Trophoblast cell (in vitro differentiated cells and primary cell): ENCODE data around the gene CENPX.

Experiments
- DNase-seq, 2 donors: peaks; one replicate each; pipeline ENCODE4 v3.0.0-alpha.2; 2016
- H2AFZ ChIP-seq: 2 replicates; pipeline ENCODE4 v1.6.1; 2013; ENCODE audit warnings: low read length, moderate library complexity, mild to moderate bottlenecking; ENCODE audit not compliant: insufficient read depth, poor library complexity
- H2AK5ac ChIP-seq: 2 replicates; pipeline ENCODE4 v1.6.1; 2013; ENCODE audit warnings: mild to moderate bottlenecking, low read length
- H2BK120ac ChIP-seq: 2 replicates; pipeline ENCODE4 v1.6.1; 2013; ENCODE audit warnings: low read length, mild to moderate bottlenecking, moderate library complexity; ENCODE audit not compliant: insufficient read depth, poor library complexity
- H2BK12ac ChIP-seq: 2 replicates; pipeline ENCODE4 v1.6.1; 2013; ENCODE audit warnings: mild to moderate bottlenecking, low read length, moderate library complexity
- H2BK5ac ChIP-seq: 2 replicates; pipeline ENCODE4 v1.6.1; 2013; ENCODE audit warnings: low read length, low read depth, moderate library complexity, mild to moderate bottlenecking; ENCODE audit not compliant: poor library complexity
- H3K14ac ChIP-seq: 2 replicates; pipeline ENCODE4 v1.6.1; 2013; ENCODE audit warnings: mild to moderate bottlenecking, low read length
- H3K18ac ChIP-seq: 2 replicates; pipeline ENCODE4 v1.6.1; 2013; ENCODE audit warnings: mild to moderate bottlenecking, low read length
- H3K23ac ChIP-seq: 2 replicates; pipeline ENCODE4 v1.6.1; 2013; ENCODE audit warnings: low read length
- H3K27ac ChIP-seq: 2 replicates; pipeline ENCODE4 v1.5.1; 2013; ENCODE audit warnings: low read depth, mild to moderate bottlenecking, inconsistent platforms, low read length, moderate library complexity
- H3K27me3 ChIP-seq: 2 replicates; pipeline ENCODE4 v1.6.1; 2013; ENCODE audit warnings: inconsistent platforms, mild to moderate bottlenecking, low read length, moderate library complexity; ENCODE audit not compliant: insufficient read depth
- H3K36me3 ChIP-seq, 2 experiments: 1 replicate in 1 of 2; 2 replicates in 1 of 2; pipeline ENCODE4 v1.6.1; 2013; ENCODE audit warnings: low read length in 2 of 2, mild to moderate bottlenecking in 2 of 2, moderate library complexity in 1 of 2; ENCODE audit not compliant: insufficient read depth in 2 of 2, control insufficient read depth in 1 of 2
- H3K4ac ChIP-seq: 2 replicates; pipeline ENCODE4 v1.6.1; 2013; ENCODE audit warnings: low read depth, mild to moderate bottlenecking, low read length, moderate library complexity
- H3K4me1 ChIP-seq, 2 experiments: 1 replicate in 1 of 2; 2 replicates in 1 of 2; pipeline ENCODE4 v1.6.1; 2013; ENCODE audit warnings: low read length in 2 of 2, mild to moderate bottlenecking in 2 of 2, moderate library complexity in 1 of 2; ENCODE audit not compliant: insufficient read depth in 2 of 2, control insufficient read depth in 1 of 2
- H3K4me2 ChIP-seq: 2 replicates; pipeline ENCODE4 v1.6.1; 2013; ENCODE audit warnings: inconsistent platforms, mild to moderate bottlenecking, low read length, moderate library complexity
- H3K4me3 ChIP-seq: 2 replicates; pipeline ENCODE4 v1.5.1; 2013; ENCODE audit warnings: mild to moderate bottlenecking, low read depth, low read length, inconsistent platforms
- H3K79me1 ChIP-seq: one replicate; pipeline ENCODE4 v1.6.1; 2013; ENCODE audit warnings: low read length
- H3K79me2 ChIP-seq: 2 replicates; pipeline ENCODE4 v1.6.1; 2013; ENCODE audit warnings: low read length, mild to moderate bottlenecking; ENCODE audit not compliant: control insufficient read depth, insufficient read depth, poor library complexity
- H3K9ac ChIP-seq: 2 replicates; pipeline ENCODE4 v1.6.1; 2013; ENCODE audit warnings: mild to moderate bottlenecking, low read length
- H3K9me3 ChIP-seq: 2 replicates; pipeline ENCODE4 v1.6.1; 2013; ENCODE audit warnings: low read depth, mild to moderate bottlenecking, control low read depth, inconsistent platforms, low read length; ENCODE audit not compliant: insufficient read depth
- H4K12ac ChIP-seq: 2 replicates; pipeline ENCODE4 v1.6.1; 2013; ENCODE audit warnings: low read depth, mild to moderate bottlenecking, low read length, moderate library complexity
- H4K8ac ChIP-seq: 2 replicates; pipeline ENCODE4 v1.6.1; 2013; ENCODE audit warnings: low read depth, mild to moderate bottlenecking, low read length, moderate library complexity
- H4K91ac ChIP-seq: one replicate; pipeline ENCODE4 v1.6.1; 2013; ENCODE audit warnings: low read depth, mild to moderate bottlenecking, low read length, moderate library complexity
- WGBS: extraction: QIAGEN DNeasy Blood & Tissue Kit; methylation state at CpG from one replicate; pipeline ENCODE4 v1.1.7; 2013; ENCODE audit warnings: missing lambda C conversion rate; ENCODE audit not compliant: insufficient read length, insufficient coverage; ENCODE audit errors: extremely low coverage; 5-methylcytosine and 5-hydroxymethylcytosine counted together

CENPX gene

GRCh38 chr17:82058855-82059249 lies 36.2 kb upstream of the CENPX start:
- Histone ChIP-seq H3K27ac (no peak overlapping the region), H3K18ac (no peak overlapping the region), H3K4me3 (no peak overlapping the region), H3K4ac (no peak overlapping the region), H3K4me2 (no peak overlapping the region), H2BK12ac (no peak overlapping the region), H3K79me1 (no peaks in the 10 kb centered on the region), H2AFZ (no peak overlapping the region), H2AK5ac (no peak overlapping the region), H3K4me1 (no peaks in the 10 kb centered on the region), H4K12ac (no peak overlapping the region), H4K91ac (no peak overlapping the region), H3K9me3 (peaks cover 2% of the 10 kb centered on the region), H4K8ac (no peak overlapping the region), H3K9ac (no peak overlapping the region), H3K36me3 (peaks cover 92 to 93% of the 10 kb centered on the region in 2 experiments), H2BK5ac (no peak overlapping the region), H3K27me3 (no peaks in the 10 kb centered on the region), H3K14ac (no peak overlapping the region), H2BK120ac (no peak overlapping the region), H3K23ac (no peak overlapping the region), H3K79me2 (no peaks in the 10 kb centered on the region)
- WGBS, result no CpG with 5 or more reads among the region's 10 CpGs
- no peak for DNase-seq

- H3K18ac ChIP-seq, result no peak overlapping the region
- WGBS, result no CpG with 5 or more reads among the region's 17 CpGs
Observed at GRCh38 chr17:82058230-82058854, 35.7 kb upstream of the CENPX start.

GRCh38 chr17:82056729-82057621 lies 34.3 kb upstream of the CENPX start:
- no CpG with 5 or more reads among the region's 29 CpGs for WGBS
- Histone ChIP-seq H4K12ac (no peak overlapping the region), H4K91ac (no peak overlapping the region), H3K36me3 (peaks cover 82 to 85% of the 10 kb centered on the region in 2 experiments), H3K14ac (no peak overlapping the region), H4K8ac (no peak overlapping the region), H3K4me3 (no peak overlapping the region), H2BK120ac (no peak overlapping the region), H2BK5ac (no peak overlapping the region), H3K27ac (no peak overlapping the region), H2AFZ (no peak overlapping the region), H3K27me3 (no peaks in the 10 kb centered on the region), H3K18ac (no peak overlapping the region), H3K9me3 (peaks cover 2% of the 10 kb centered on the region), H3K4me2 (no peak overlapping the region), H3K4ac (no peak overlapping the region), H2BK12ac (no peak overlapping the region), H3K4me1 (peaks cover 6 to 7% of the 10 kb centered on the region in 2 experiments), H3K23ac (no peak overlapping the region), H3K79me2 (peaks cover 6% of the 10 kb centered on the region), H3K9ac (no peak overlapping the region), H2AK5ac (no peak overlapping the region), H3K79me1 (no peaks in the 10 kb centered on the region)
- DNase-seq, result no peak

More at GRCh38 chr17:82058230-82058854, 35.7 kb upstream of the CENPX start:
- Histone ChIP-seq H3K14ac (no peak overlapping the region), H3K27me3 (no peaks in the 10 kb centered on the region), H3K4me1 (no peaks in the 10 kb centered on the region), H3K4me2 (no peak overlapping the region), H3K79me2 (no peaks in the 10 kb centered on the region), H4K12ac (no peak overlapping the region), H2BK120ac (no peak overlapping the region), H3K36me3 (peaks cover 92 to 94% of the 10 kb centered on the region in 2 experiments), H3K9ac (no peak overlapping the region), H2AK5ac (no peak overlapping the region), H3K4ac (no peak overlapping the region), H3K79me1 (no peaks in the 10 kb centered on the region), H3K4me3 (no peak overlapping the region), H3K23ac (no peak overlapping the region), H2AFZ (no peak overlapping the region), H2BK12ac (no peak overlapping the region), H3K27ac (no peak overlapping the region), H3K9me3 (peaks cover 2% of the 10 kb centered on the region), H4K8ac (no peak overlapping the region), H2BK5ac (no peak overlapping the region), H4K91ac (no peak overlapping the region)
- no peak for DNase-seq

- Histone ChIP-seq H3K79me1 (peaks cover under 1% of the 10 kb centered on the region), H4K8ac (no peak overlapping the region), H3K14ac (no peak overlapping the region), H2AK5ac (no peak overlapping the region), H3K36me3 (peaks cover 76 to 78% of the 10 kb centered on the region in 2 experiments), H3K79me2 (peaks cover 6% of the 10 kb centered on the region), H2AFZ (no peak overlapping the region), H3K4me2 (no peak overlapping the region), H2BK12ac (no peak overlapping the region), H2BK120ac (no peak overlapping the region), H3K27me3 (no peaks in the 10 kb centered on the region), H3K18ac (no peak overlapping the region), H3K9ac (no peak overlapping the region), H3K23ac (no peak overlapping the region), H4K91ac (no peak overlapping the region), H3K4me1 (peaks cover 6 to 7% of the 10 kb centered on the region in 2 experiments), H4K12ac (no peak overlapping the region), H3K4me3 (no peak overlapping the region), H3K9me3 (peaks cover 2% of the 10 kb centered on the region), H3K27ac (no peak overlapping the region), H2BK5ac (no peak overlapping the region), H3K4ac (no peak overlapping the region)
- WGBS, result no CpG with 5 or more reads among the region's 28 CpGs
- DNase-seq, result no peak
Observed at GRCh38 chr17:82055965-82056728, 33.5 kb upstream of the CENPX start.
